Trophoblast cell (in vitro differentiated cells and primary cell): ENCODE data around the gene NSD1.

Experiments used
- DNase-seq, 2 donors: peaks; one replicate each; pipeline ENCODE4 v3.0.0-alpha.2; 2016
- H2AFZ ChIP-seq: 2 replicates; pipeline ENCODE4 v1.6.1; 2013; ENCODE audit warnings: low read length, moderate library complexity, mild to moderate bottlenecking; ENCODE audit not compliant: insufficient read depth, poor library complexity
- H2AK5ac ChIP-seq: 2 replicates; pipeline ENCODE4 v1.6.1; 2013; ENCODE audit warnings: mild to moderate bottlenecking, low read length
- H2BK120ac ChIP-seq: 2 replicates; pipeline ENCODE4 v1.6.1; 2013; ENCODE audit warnings: low read length, mild to moderate bottlenecking, moderate library complexity; ENCODE audit not compliant: insufficient read depth, poor library complexity
- H2BK12ac ChIP-seq: 2 replicates; pipeline ENCODE4 v1.6.1; 2013; ENCODE audit warnings: mild to moderate bottlenecking, low read length, moderate library complexity
- H2BK5ac ChIP-seq: 2 replicates; pipeline ENCODE4 v1.6.1; 2013; ENCODE audit warnings: low read length, low read depth, moderate library complexity, mild to moderate bottlenecking; ENCODE audit not compliant: poor library complexity
- H3K14ac ChIP-seq: 2 replicates; pipeline ENCODE4 v1.6.1; 2013; ENCODE audit warnings: mild to moderate bottlenecking, low read length
- H3K18ac ChIP-seq: 2 replicates; pipeline ENCODE4 v1.6.1; 2013; ENCODE audit warnings: mild to moderate bottlenecking, low read length
- H3K23ac ChIP-seq: 2 replicates; pipeline ENCODE4 v1.6.1; 2013; ENCODE audit warnings: low read length
- H3K27ac ChIP-seq: 2 replicates; pipeline ENCODE4 v1.5.1; 2013; ENCODE audit warnings: low read depth, mild to moderate bottlenecking, inconsistent platforms, low read length, moderate library complexity
- H3K27me3 ChIP-seq: 2 replicates; pipeline ENCODE4 v1.6.1; 2013; ENCODE audit warnings: inconsistent platforms, mild to moderate bottlenecking, low read length, moderate library complexity; ENCODE audit not compliant: insufficient read depth
- H3K36me3 ChIP-seq, 2 experiments: 1 replicate in 1 of 2; 2 replicates in 1 of 2; pipeline ENCODE4 v1.6.1; 2013; ENCODE audit warnings: low read length in 2 of 2, mild to moderate bottlenecking in 2 of 2, moderate library complexity in 1 of 2; ENCODE audit not compliant: insufficient read depth in 2 of 2, control insufficient read depth in 1 of 2
- H3K4ac ChIP-seq: 2 replicates; pipeline ENCODE4 v1.6.1; 2013; ENCODE audit warnings: low read depth, mild to moderate bottlenecking, low read length, moderate library complexity
- H3K4me1 ChIP-seq, 2 experiments: 1 replicate in 1 of 2; 2 replicates in 1 of 2; pipeline ENCODE4 v1.6.1; 2013; ENCODE audit warnings: low read length in 2 of 2, mild to moderate bottlenecking in 2 of 2, moderate library complexity in 1 of 2; ENCODE audit not compliant: insufficient read depth in 2 of 2, control insufficient read depth in 1 of 2
- H3K4me2 ChIP-seq: 2 replicates; pipeline ENCODE4 v1.6.1; 2013; ENCODE audit warnings: inconsistent platforms, mild to moderate bottlenecking, low read length, moderate library complexity
- H3K4me3 ChIP-seq: 2 replicates; pipeline ENCODE4 v1.5.1; 2013; ENCODE audit warnings: mild to moderate bottlenecking, low read depth, low read length, inconsistent platforms
- H3K79me1 ChIP-seq: one replicate; pipeline ENCODE4 v1.6.1; 2013; ENCODE audit warnings: low read length
- H3K79me2 ChIP-seq: 2 replicates; pipeline ENCODE4 v1.6.1; 2013; ENCODE audit warnings: low read length, mild to moderate bottlenecking; ENCODE audit not compliant: control insufficient read depth, insufficient read depth, poor library complexity
- H3K9ac ChIP-seq: 2 replicates; pipeline ENCODE4 v1.6.1; 2013; ENCODE audit warnings: mild to moderate bottlenecking, low read length
- H3K9me3 ChIP-seq: 2 replicates; pipeline ENCODE4 v1.6.1; 2013; ENCODE audit warnings: low read depth, mild to moderate bottlenecking, control low read depth, inconsistent platforms, low read length; ENCODE audit not compliant: insufficient read depth
- H4K12ac ChIP-seq: 2 replicates; pipeline ENCODE4 v1.6.1; 2013; ENCODE audit warnings: low read depth, mild to moderate bottlenecking, low read length, moderate library complexity
- H4K8ac ChIP-seq: 2 replicates; pipeline ENCODE4 v1.6.1; 2013; ENCODE audit warnings: low read depth, mild to moderate bottlenecking, low read length, moderate library complexity
- H4K91ac ChIP-seq: one replicate; pipeline ENCODE4 v1.6.1; 2013; ENCODE audit warnings: low read depth, mild to moderate bottlenecking, low read length, moderate library complexity
- WGBS: extraction: QIAGEN DNeasy Blood & Tissue Kit; methylation state at CpG from one replicate; pipeline ENCODE4 v1.1.7; 2013; ENCODE audit warnings: missing lambda C conversion rate; ENCODE audit not compliant: insufficient read length, insufficient coverage; ENCODE audit errors: extremely low coverage; 5-methylcytosine and 5-hydroxymethylcytosine counted together

The NSD1 gene

DNA sequence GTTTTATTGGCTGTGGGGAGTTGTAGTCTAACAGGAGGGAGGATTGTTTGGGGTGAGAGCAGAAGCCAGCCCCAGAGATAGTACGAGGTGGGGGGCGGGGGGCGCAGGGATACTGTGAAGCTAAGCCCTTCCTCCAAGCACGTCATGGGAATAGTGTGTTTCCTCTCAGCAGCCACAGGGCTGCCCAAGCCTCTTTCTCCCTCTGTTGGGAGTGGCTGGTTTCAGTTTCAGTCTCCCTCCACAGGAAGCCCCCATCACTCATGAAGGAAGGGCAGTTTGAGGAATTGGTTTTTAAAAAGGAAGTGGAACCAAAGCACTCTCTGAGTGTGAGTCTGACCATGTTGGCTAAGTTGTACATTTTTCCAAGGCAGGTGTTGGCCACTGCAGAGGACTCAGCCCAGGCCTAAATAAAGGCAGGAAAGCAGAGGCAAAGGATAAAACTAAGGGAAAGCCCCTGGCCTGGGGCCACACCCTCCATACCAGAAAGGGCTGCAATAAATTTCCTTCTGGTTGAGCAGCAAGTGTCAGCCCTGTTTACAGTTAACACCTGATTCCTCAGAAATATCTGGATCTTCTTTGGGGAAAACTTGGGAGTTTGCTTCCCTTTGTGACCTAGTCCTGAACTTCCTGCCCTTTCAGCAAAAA is 166.8 kb downstream of the NSD1 start:
- H2BK5ac ChIP-seq: no peak overlapping the region
- peaks cover 12% of the 10 kb centered on the region for H3K79me2 ChIP-seq
- peaks cover 16 to 28% of the 10 kb centered on the region in 2 experiments for H3K36me3 ChIP-seq
- no peaks in the 10 kb centered on the region for H3K27me3 ChIP-seq
- peaks cover 23 to 34% of the 10 kb centered on the region in 2 experiments for H3K4me1 ChIP-seq
- H3K4me3 ChIP-seq: no peak overlapping the region
- no peaks in the 10 kb centered on the region for H3K9me3 ChIP-seq
- no peak overlapping the region for H3K4ac ChIP-seq
- no peak overlapping the region for H2BK12ac ChIP-seq
- H3K14ac ChIP-seq: no peak overlapping the region
- no peak overlapping the region for H4K12ac ChIP-seq
- peaks cover 10% of the 10 kb centered on the region for H3K79me1 ChIP-seq
- no peak overlapping the region for H2AFZ ChIP-seq
- no peak overlapping the region for H3K4me2 ChIP-seq
- H3K9ac ChIP-seq: no peak overlapping the region
- H2BK120ac ChIP-seq: no peak overlapping the region
- H3K23ac ChIP-seq: no peak overlapping the region
- no peak overlapping the region for H2AK5ac ChIP-seq
- peak overlapping the region; percentile 19 for H3K27ac ChIP-seq
- no peak overlapping the region for H4K8ac ChIP-seq
- no peak overlapping the region for H4K91ac ChIP-seq
- DNase-seq: peak; percentile 38 to 53
- H3K18ac ChIP-seq: no peak overlapping the region
- no CpG with 5 or more reads among the region's 4 CpGs for WGBS

DNA sequence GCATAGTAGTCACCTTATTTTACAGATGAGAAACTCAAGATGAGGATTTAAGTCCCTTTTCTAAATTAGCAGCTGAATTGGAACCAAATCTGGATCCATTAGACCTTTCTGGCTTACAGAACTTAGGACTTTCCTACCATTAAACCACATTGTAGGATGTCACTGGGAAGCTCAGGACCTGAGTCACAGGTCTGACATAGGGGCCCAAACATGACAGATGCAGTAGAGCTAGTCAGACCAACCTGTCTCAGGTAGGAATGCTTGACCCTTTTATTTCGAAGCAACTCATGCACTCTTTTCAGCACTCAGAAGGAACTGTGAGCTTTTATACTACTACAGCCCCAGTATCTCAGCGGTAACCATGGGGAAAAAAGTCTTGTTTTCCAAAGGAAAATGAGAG is 167.4 kb downstream of the NSD1 start:
- Histone ChIP-seq H3K36me3 (peaks cover 16 to 28% of the 10 kb centered on the region in 2 experiments), H3K4ac (no peak overlapping the region), H3K14ac (no peak overlapping the region), H3K27ac (peak overlapping the region; percentile 19), H3K4me2 (peak overlapping the region; percentile 29), H4K12ac (no peak overlapping the region), H3K4me3 (no peak overlapping the region), H2AFZ (no peak overlapping the region), H3K79me2 (peaks cover 12% of the 10 kb centered on the region), H3K4me1 (peaks cover 23 to 34% of the 10 kb centered on the region in 2 experiments), H3K9ac (no peak overlapping the region), H2BK12ac (no peak overlapping the region), H2BK120ac (no peak overlapping the region), H3K18ac (no peak overlapping the region), H3K23ac (no peak overlapping the region), H3K79me1 (peaks cover 10% of the 10 kb centered on the region), H3K27me3 (no peaks in the 10 kb centered on the region), H2AK5ac (no peak overlapping the region), H4K8ac (no peak overlapping the region), H4K91ac (no peak overlapping the region), H3K9me3 (no peaks in the 10 kb centered on the region), H2BK5ac (no peak overlapping the region)
- peak; percentile 77 to 87 for DNase-seq
- no CpG with 5 or more reads among the region's 2 CpGs for WGBS

DNA sequence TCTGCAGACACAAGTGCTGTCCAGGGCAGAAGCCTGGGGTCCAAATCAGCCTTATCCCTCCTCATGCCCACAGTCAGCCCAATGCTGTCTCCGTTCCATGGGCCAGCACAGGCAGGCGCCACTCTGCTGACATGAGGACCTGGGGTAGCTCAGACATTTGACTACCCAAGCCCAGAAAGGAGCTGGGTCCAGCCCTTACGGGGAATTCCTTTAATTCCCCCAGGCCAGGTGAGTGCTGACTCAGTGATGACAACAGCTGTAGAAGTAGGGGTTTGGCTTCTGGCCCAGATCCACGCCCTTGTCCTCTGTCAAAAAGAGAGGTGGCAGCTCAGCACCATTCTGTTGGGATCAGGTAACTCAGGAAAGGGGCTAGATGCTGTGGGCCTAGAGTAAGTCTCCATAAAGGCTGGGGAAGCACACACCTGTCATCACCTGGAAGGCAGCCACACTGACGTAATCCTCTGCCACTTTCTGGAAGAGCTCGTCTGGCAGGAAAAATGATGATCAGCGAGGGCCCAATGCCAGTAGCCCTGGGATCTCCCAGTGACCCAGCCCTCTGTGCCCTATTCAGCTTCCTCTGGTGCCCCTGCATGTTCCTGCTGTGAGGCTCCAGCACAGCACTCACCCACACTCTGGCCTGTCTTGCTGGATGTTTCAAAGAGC is 168.1 kb downstream of the NSD1 start:
- Histone ChIP-seq H3K9me3 (no peaks in the 10 kb centered on the region), H2AFZ (no peak overlapping the region), H2BK5ac (no peak overlapping the region), H3K14ac (no peak overlapping the region), H4K12ac (no peak overlapping the region), H3K27me3 (no peaks in the 10 kb centered on the region), H3K9ac (no peak overlapping the region), H3K27ac (peak overlapping the region; percentile 21), H3K23ac (no peak overlapping the region), H2BK12ac (no peak overlapping the region), H4K91ac (no peak overlapping the region), H3K4me3 (no peak overlapping the region), H3K4ac (no peak overlapping the region), H4K8ac (no peak overlapping the region), H2AK5ac (no peak overlapping the region), H3K79me2 (peaks cover 12% of the 10 kb centered on the region), H3K4me2 (peak overlapping the region; percentile 29), H3K36me3 (peaks cover 16 to 28% of the 10 kb centered on the region in 2 experiments), H2BK120ac (no peak overlapping the region), H3K79me1 (peaks cover 10% of the 10 kb centered on the region), H3K4me1 (peaks cover 23 to 34% of the 10 kb centered on the region in 2 experiments), H3K18ac (no peak overlapping the region)
- WGBS: no CpG with 5 or more reads among the region's 7 CpGs
- DNase-seq: peak; percentile 97 to 99

DNA sequence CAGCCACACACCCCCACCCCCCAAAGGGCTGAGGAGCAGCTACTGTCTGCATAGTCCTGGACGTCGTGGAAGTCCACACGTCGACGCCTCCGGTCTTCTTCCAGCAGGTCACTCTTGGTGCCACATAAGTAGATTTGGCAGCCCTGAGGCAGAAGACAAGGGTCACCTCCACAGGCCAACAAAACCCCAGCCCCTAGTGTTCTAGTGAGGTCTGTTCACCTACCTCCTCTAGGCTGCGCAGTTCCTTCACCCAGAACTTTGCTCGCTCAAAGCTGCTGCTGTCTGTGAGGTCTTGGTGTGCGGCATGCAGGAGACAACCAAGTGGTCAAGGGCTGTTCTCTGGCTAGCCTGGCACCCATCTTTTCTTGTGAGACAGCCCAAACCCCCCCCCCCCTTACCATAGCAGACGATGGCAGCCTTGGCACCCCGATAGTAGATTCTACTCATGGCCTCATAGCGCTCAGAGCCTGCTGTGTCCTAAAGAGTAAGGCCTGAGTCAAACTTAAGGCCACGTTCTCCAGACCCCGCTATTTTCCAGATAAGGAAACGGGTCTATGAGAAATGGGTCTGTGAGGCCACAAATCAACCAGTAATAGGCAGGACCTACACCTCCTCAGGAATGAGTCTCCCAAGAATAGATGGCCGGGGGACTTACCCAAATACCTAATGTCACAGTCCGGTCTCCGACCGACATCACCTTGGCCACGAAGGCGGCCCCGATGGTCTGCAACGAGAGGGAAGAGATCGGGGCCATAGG is 169.0 kb downstream of the NSD1 start:
- Histone ChIP-seq H2BK120ac (no peak overlapping the region), H3K79me2 (peaks cover 12% of the 10 kb centered on the region), H3K9me3 (no peaks in the 10 kb centered on the region), H4K91ac (peak overlapping the region; percentile 92), H2AFZ (no peak overlapping the region), H3K4me2 (peak overlapping the region; percentile 74), H3K27me3 (no peaks in the 10 kb centered on the region), H3K36me3 (peaks cover 23 to 34% of the 10 kb centered on the region in 2 experiments), H4K12ac (no peak overlapping the region), H3K14ac (no peak overlapping the region), H3K4ac (no peak overlapping the region), H4K8ac (no peak overlapping the region), H3K4me3 (peak overlapping the region; percentile 96), H3K9ac (no peak overlapping the region), H2BK5ac (no peak overlapping the region), H2BK12ac (no peak overlapping the region), H3K18ac (no peak overlapping the region), H3K23ac (no peak overlapping the region), H3K27ac (peak overlapping the region; percentile 21), H2AK5ac (no peak overlapping the region), H3K4me1 (peaks cover 23 to 34% of the 10 kb centered on the region in 2 experiments), H3K79me1 (peaks cover 10% of the 10 kb centered on the region)
- no CpG with 5 or more reads among the region's 24 CpGs for WGBS
- peak; percentile 44 to 65 for DNase-seq
